Thyroid gland (tissue), 4 donors: ENCODE data around the gene AK3. TPM values are rescaled to one million over a fixed set of nuclear protein-coding genes. Genes with fewer than 3 reads are reported as not detected.
A peak's percentile ranks its signal among the peaks of the same experiment; 100 is the strongest.

Experiments
- DNase-seq, 2 donors: peaks; one replicate each; pipeline ENCODE4 v3.0.0-alpha.2; 2019
- H3K27ac ChIP-seq, 3 donors: fragments of 200-600 bp; sonication (generic); 1 replicate in 2 of 3; 2 replicates in 1 of 3; pipeline ENCODE4 v1.5.1; 2016 to 2019; ENCODE audit warnings: mild to moderate bottlenecking in 1 of 3, moderate library complexity in 1 of 3
- H3K27me3 ChIP-seq: fragments of 200-600 bp; sonication (generic); one replicate; pipeline ENCODE4 v1.5.1; 2019
- H3K36me3 ChIP-seq, 2 donors: fragments of 200-600 bp; sonication (generic); one replicate each; pipeline ENCODE4 v1.5.1; 2016 to 2019
- H3K4me1 ChIP-seq, 2 donors: fragments of 200-600 bp; sonication (generic); one replicate each; pipeline ENCODE4 v1.5.1; 2017 to 2019
- H3K4me3 ChIP-seq, 3 donors: fragments of 200-600 bp; sonication (generic); replicated peaks in 1 of 3; 1 replicate in 2 of 3; 2 replicates in 1 of 3; pipeline ENCODE4 v1.5.1; 2016; ENCODE audit warnings: mild to moderate bottlenecking in 1 of 3
- H3K9me3 ChIP-seq: fragments of 200-600 bp; sonication (generic); one replicate; pipeline ENCODE4 v1.5.1; 2017
- CTCF ChIP-seq, 6 experiments: fragments of 200-600 bp in 3 of 6; fragments of 450-650 bp in 3 of 6; sonication (generic) in 3 of 6; IDR thresholded peaks; one replicate each; pipeline ENCODE4 v1.5.1; 2016 to 2019; ENCODE audit warnings: antibody characterized with exemption in 6 of 6, mild to moderate bottlenecking in 2 of 6, inconsistent platforms in 1 of 6, moderate library complexity in 1 of 6
- POLR2A ChIP-seq, 2 donors: fragments of 450-650 bp; IDR thresholded peaks; one replicate each; pipeline ENCODE4 v1.6.1; 2017; ENCODE audit warnings: antibody characterized with exemption in 2 of 2, mild to moderate bottlenecking in 2 of 2, moderate library complexity in 1 of 2
- whole genome bisulfite sequencing, 2 donors: methylation state at CpG; one replicate each; pipeline ENCODE4 v1.1.5; 2017; 5-methylcytosine and 5-hydroxymethylcytosine counted together
- intact Hi-C: fragments of 100-400 bp; cut with DNase I; formaldehyde crosslinking; loops from one replicate; pipeline ENCODE4 v1.15.1; 2023
- total RNA-seq, 4 donors: library from RNA; depleted of rRNA; stranded (reverse); fragments of >200 nt; gene quantifications; one replicate each; pipeline ENCODE4 v1.2.3, GENCODE V29; 2016

The AK3 gene
- total RNA-seq, 4 donors from 2014 or later = 90.1 to 101 (median 92.7) TPM

DNA sequence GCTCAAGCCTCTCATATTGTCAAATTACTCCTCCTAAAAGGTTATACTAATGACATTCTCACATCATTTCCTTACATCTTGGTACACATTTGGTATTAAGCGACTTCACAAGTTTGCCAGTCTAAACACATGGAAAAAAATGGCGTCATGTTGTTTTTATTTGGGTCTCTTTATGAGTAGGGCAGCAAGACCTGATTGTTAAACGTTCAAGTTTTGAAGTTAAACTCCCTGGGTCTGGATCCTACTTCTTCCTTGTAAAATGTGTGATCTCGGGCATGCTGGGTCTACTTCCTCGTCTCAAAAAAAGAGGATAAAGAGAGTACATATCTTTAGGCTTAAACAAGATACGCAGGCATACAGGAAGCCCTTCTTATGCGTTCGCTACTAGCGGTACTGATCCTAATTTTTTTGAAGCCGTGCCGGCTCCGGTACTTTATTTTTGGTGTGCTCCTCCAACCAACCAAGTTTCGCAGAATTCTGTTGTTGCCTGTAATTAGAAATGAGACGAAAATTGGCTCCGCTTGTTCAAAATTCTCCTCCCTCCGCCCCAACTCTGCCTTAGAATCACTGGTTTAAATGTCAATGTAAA is 62.2 kb downstream of the AK3 start:
- 1% methylated on average over 16 of the region's 16 CpGs for WGBS, 2 donors
- intact Hi-C loops = no loop called here
- Histone ChIP-seq H3K27ac (peak overlapping the region; percentile 93 to 97 (median 97)), H3K36me3 (no peaks in the 10 kb centered on the region), H3K4me3 (peak overlapping the region in 2 of 3 donors; percentile 21 to 83), H3K9me3 (no peaks in the 10 kb centered on the region), H3K4me1 (peaks cover 12 to 13% of the 10 kb centered on the region in 2 donors), H3K27me3 (no peaks in the 10 kb centered on the region)
- TF ChIP-seq POLR2A (IDR thresholded peaks at IDR 0.05) (no peak), CTCF (IDR thresholded peaks at IDR 0.05) (no peak)
- peak in 1 of 2 donors; percentile 16 for DNase-seq

DNA sequence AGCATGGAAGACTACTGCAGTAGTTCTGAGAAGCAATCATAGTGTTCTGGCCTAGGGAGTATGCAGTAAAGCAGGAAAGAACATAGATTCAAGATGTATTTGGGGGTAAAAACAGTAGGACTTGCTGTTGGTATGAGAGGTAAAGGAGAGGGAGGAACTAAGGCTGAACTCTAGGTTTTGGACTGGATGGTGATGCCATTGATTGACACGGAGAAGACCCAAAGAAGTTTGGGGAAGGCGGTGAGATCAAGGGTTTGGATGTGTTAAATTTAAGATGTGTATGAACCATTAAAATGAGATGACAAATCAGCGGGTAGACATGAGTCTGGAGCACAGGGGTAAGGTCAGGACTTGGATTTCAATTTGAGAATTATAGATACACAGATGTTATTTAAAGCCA is 63.6 kb downstream of the AK3 start:
- intact Hi-C loops = no loop called here
- H3K36me3 ChIP-seq = no peaks in the 10 kb centered on the region
- 94% methylated on average over 3 of the region's 3 CpGs for WGBS, 2 donors
- peaks cover 12 to 13% of the 10 kb centered on the region in 2 donors for H3K4me1 ChIP-seq
- H3K4me3 ChIP-seq = no peak overlapping the region
- no peak for DNase-seq
- no peak for TF ChIP-seq CTCF (IDR thresholded peaks at IDR 0.05)
- no peak for TF ChIP-seq POLR2A (IDR thresholded peaks at IDR 0.05)
- no peaks in the 10 kb centered on the region for H3K9me3 ChIP-seq
- H3K27ac ChIP-seq = no peak overlapping the region
- no peaks in the 10 kb centered on the region for H3K27me3 ChIP-seq

GRCh38 chr9:4674783-4675182 is 66.2 kb downstream of the AK3 start:
- H3K27ac ChIP-seq = no peak overlapping the region
- intact Hi-C loops = no loop called here
- peaks cover 0 to 4% of the 10 kb centered on the region in 2 donors for H3K4me1 ChIP-seq
- H3K4me3 ChIP-seq = no peak overlapping the region
- H3K36me3 ChIP-seq = no peaks in the 10 kb centered on the region
- TF ChIP-seq CTCF (IDR thresholded peaks at IDR 0.05) = no peak
- H3K27me3 ChIP-seq = no peaks in the 10 kb centered on the region
- no peak for DNase-seq
- no peaks in the 10 kb centered on the region for H3K9me3 ChIP-seq

GRCh38 chr9:4671737-4672136 is 69.3 kb downstream of the AK3 start:
- Histone ChIP-seq H3K27me3 (no peaks in the 10 kb centered on the region), H3K36me3 (no peaks in the 10 kb centered on the region), H3K4me3 (no peak overlapping the region), H3K27ac (no peak overlapping the region), H3K4me1 (no peaks in the 10 kb centered on the region), H3K9me3 (no peaks in the 10 kb centered on the region)
- 100% methylated on average over 1 of the region's 1 CpG for WGBS, 2 donors
- DNase-seq = no peak
- TF ChIP-seq POLR2A (IDR thresholded peaks at IDR 0.05) = no peak
- no peak for TF ChIP-seq CTCF (IDR thresholded peaks at IDR 0.05)
- intact Hi-C loops = no loop called here

DNA sequence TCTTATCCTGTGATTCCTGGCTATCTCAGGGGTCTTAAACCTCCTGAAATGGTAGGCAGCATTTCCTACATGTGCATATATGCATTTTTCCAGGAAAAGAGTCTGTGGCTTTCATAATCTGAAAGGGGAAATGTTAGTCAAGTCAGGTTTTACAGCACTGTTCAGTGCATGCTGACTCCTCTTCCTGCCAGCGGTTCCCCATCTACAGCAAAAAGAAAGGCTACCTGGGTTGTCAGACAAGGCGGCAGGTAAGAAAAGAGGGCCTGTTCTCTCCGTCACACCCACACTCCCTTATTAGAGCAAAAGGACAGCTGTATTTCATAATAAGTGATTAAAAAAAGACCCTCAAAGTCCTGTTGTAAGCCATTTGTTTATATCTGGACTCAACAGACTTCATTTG is 70.4 kb downstream of the AK3 start:
- Histone ChIP-seq H3K4me1 (peaks cover 0 to under 1% of the 10 kb centered on the region in 2 donors), H3K9me3 (no peaks in the 10 kb centered on the region), H3K36me3 (no peaks in the 10 kb centered on the region), H3K27ac (no peak overlapping the region), H3K27me3 (no peaks in the 10 kb centered on the region), H3K4me3 (no peak overlapping the region)
- TF ChIP-seq POLR2A (IDR thresholded peaks at IDR 0.05) (no peak), CTCF (IDR thresholded peaks at IDR 0.05) (no peak)
- WGBS, 2 donors = 84 to 87% methylated on average over 3 of the region's 3 CpGs
- intact Hi-C loops = no loop called here
- no peak for DNase-seq
